ENCODE measurements around the gene GALNS. TPM values are rescaled to one million over a fixed set of nuclear protein-coding genes. Genes with fewer than 3 reads are reported as not detected.

The GALNS gene
- total and polyA plus RNA-seq, 12 donors = 12.6 to 63.1 (median 36.2) TPM

DNA sequence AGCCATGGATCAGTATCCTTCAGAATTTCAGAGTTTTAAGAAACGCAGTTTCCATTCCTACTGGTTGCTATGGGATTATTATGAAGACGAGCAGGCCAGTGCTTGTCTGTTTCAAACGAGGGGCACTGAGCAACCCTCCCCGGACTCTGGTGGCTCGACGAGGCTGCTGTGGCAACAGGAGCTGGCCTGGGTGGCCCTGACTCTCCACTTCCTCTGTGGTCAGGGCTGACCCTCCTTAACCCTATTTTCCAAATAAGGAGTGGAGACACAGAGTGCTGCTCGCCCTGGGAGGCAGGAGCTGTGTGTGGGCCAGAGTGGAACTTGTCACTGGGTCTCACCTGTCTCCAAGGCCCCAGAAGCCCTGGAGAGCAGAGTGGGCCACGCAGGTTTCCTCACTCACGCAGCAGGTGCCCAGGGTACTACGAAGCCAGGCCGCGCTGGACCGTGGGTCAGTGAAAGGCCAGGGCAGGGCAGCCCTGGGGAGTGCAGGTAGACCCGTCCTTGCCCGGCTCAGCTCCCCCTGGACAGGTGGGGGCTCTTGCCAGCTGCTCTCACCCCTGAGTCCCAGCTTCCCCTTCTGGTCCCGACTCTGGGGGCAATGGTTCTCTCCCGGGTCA is 3.3 kb downstream of the GALNS start:
- Histone ChIP-seq H3K27ac (no peak overlapping the region), H3K27me3 (no peaks in the 10 kb centered on the region), H3K9me3 (replicated peaks in 1 of 3) (no peaks in the 10 kb centered on the region), H3K4me1 (replicated peaks in 1 of 2) (peaks cover 13 to 25% of the 10 kb centered on the region in 2 donors), H3K36me3 (replicated peaks in 1 of 2) (peaks cover 0 to 4% of the 10 kb centered on the region in 2 donors), H3K4me3 (no peak overlapping the region)
- WGBS, 4 donors = 79 to 84% (median 80%) methylated on average over 10 to 17 of the region's 17 CpGs
- TF ChIP-seq POLR2A (IDR thresholded peaks at IDR 0.05) (no peak), CTCF (IDR thresholded peaks at IDR 0.05) (no peak)
- peak in 1 of 7 donors; percentile 63 for DNase-seq
- intact Hi-C loops (cut with DNase I) = no loop called here

DNA sequence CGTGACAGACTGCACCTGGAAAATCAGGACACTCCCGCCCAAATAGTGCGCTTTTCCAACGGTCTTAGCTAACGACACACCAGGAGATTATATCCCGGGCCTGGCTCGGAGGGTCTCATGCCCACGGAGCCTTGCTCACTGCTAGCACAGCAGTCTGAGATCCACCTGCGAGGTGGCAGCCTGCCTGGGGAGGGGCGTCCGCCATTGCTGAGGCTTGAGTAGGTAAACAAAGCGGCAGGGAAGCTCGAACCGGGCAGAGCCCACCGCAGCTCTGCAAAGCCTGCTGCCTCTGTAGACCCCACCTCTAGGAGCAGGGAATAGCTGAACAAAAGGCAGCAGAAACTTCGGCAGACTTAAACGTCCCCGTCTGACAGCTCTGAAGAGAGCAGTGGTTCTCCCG is 5.1 kb downstream of the GALNS start:
- no peaks in the 10 kb centered on the region for H3K9me3 ChIP-seq (replicated peaks in 1 of 3)
- WGBS, 4 donors = 91 to 97% (median 95%) methylated on average over 11 to 19 of the region's 19 CpGs
- peaks cover 0 to 3% of the 10 kb centered on the region in 2 donors for H3K36me3 ChIP-seq (replicated peaks in 1 of 2)
- H3K4me3 ChIP-seq = no peak overlapping the region
- peaks cover 7 to 18% of the 10 kb centered on the region in 2 donors for H3K4me1 ChIP-seq (replicated peaks in 1 of 2)
- H3K27ac ChIP-seq = no peak overlapping the region
- intact Hi-C loops (cut with DNase I) = no loop called here
- TF ChIP-seq POLR2A (IDR thresholded peaks at IDR 0.05) (no peak), CTCF (IDR thresholded peaks at IDR 0.05) (no peak)
- H3K27me3 ChIP-seq = no peaks in the 10 kb centered on the region
- DNase-seq = no peak

DNA sequence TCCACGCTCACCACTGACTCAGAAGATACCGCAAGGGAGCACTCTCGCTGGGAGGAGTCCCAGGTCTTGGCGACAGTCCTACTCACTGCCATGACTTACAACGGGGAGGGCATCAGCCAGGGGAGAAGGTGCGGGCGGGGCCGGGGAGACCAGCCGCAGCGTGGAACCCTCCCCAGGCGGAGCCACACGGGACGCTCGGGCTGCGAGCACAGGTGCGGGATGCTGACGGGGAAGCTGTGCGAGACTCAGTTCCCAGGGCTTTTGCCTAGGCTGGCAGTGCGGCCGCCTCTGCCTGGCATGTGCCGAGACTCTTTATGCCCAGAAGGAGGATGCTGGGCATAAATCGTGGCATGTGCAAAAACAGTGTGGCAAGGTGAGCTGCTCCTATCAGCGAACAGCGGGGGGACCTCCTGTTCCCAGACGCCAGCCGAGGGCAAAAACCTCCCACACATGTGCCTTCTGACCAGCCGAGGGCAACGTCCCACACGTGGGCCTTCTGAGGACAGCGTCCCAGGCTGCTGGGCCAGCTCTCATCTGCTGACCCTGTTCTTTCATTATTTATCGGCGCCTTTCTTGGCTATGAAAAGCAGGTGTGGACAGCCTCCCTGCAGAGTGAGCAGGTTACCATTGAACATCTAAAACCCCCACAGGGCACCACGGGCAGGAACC is 6.1 kb downstream of the GALNS start:
- Histone ChIP-seq H3K27ac (no peak overlapping the region), H3K9me3 (replicated peaks in 1 of 3) (no peaks in the 10 kb centered on the region), H3K4me1 (replicated peaks in 1 of 2) (peaks cover under 1 to 11% of the 10 kb centered on the region in 2 donors), H3K27me3 (no peaks in the 10 kb centered on the region), H3K36me3 (replicated peaks in 1 of 2) (peaks cover 0 to 3% of the 10 kb centered on the region in 2 donors), H3K4me3 (no peak overlapping the region)
- DNase-seq = no peak
- 94 to 96% (median 95%) methylated on average over 23 to 33 of the region's 33 CpGs for WGBS, 4 donors
- TF ChIP-seq POLR2A (IDR thresholded peaks at IDR 0.05) (no peak), CTCF (IDR thresholded peaks at IDR 0.05) (no peak)
- intact Hi-C loops (cut with DNase I) = no loop called here

GRCh38 chr16:88848557-88848956 is 8.2 kb downstream of the GALNS start:
- no peaks in the 10 kb centered on the region for H3K9me3 ChIP-seq (replicated peaks in 1 of 3)
- intact Hi-C loops (cut with DNase I) = no loop called here

More at GRCh38 chr16:88848557-88848956, 8.2 kb downstream of the GALNS start:
- Histone ChIP-seq H3K27ac (no peak overlapping the region), H3K36me3 (replicated peaks in 1 of 2) (peaks cover 0 to 3% of the 10 kb centered on the region in 2 donors), H3K27me3 (no peaks in the 10 kb centered on the region), H3K4me1 (replicated peaks in 1 of 2) (no peaks in the 10 kb centered on the region), H3K4me3 (no peak overlapping the region)
- no peak for DNase-seq
- TF ChIP-seq CTCF (IDR thresholded peaks at IDR 0.05) (no peak), POLR2A (IDR thresholded peaks at IDR 0.05) (no peak)
- 88 to 92% (median 90%) methylated on average over 11 to 21 of the region's 21 CpGs for WGBS, 4 donors

All from adrenal gland (tissue), 12 donors.